GM13976 (cell line): ENCODE data around the gene DIAPH2.

Experiments used
- DNase-seq: peaks from one replicate; pipeline ENCODE4 v3.0.0; 2012; ENCODE audit warnings: low spot score
- in situ Hi-C: fragments of 300-500 bp; cut with MboI; formaldehyde crosslinking; loops from one replicate; pipeline ENCODE4 v1.12.0; 2022; ENCODE audit warnings: low sequenced_read_pairs, mixed read lengths, inconsistent platforms; ENCODE audit not compliant: unreplicated experiment
- TF ChIP-seq, protein P1 (sequence below): IDR thresholded peaks from 2 replicates; pipeline ENCODE4 v1.5.1; 2012; ENCODE audit warnings: borderline replicate concordance, mild to moderate bottlenecking; ENCODE audit not compliant: insufficient read depth; ENCODE audit errors: extremely low read depth, missing control alignments, control extremely low read depth

DIAPH2 gene

DNA sequence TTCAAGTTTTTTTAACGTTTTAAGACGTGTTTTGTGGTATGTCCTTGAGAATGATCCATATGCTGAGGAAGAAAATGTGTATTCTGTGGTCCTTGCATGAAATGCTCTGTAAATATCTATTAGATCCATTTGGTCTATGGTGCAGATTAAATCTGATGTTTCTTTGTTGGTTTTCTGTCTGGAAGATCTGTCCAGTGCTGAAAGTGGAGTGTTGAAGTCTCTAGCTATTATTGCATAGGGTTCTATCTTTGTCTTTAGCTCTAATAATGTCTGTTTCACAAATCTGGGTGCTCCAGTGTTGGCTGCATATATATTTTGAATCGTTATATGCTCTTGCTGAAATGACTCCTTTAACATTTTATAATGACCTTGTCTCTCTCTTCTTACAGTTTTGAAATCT lies 321.5 kb downstream of the DIAPH2 start:
- in situ Hi-C loops: no loop called here
- no peak for DNase-seq
- TF ChIP-seq, protein P1, sequence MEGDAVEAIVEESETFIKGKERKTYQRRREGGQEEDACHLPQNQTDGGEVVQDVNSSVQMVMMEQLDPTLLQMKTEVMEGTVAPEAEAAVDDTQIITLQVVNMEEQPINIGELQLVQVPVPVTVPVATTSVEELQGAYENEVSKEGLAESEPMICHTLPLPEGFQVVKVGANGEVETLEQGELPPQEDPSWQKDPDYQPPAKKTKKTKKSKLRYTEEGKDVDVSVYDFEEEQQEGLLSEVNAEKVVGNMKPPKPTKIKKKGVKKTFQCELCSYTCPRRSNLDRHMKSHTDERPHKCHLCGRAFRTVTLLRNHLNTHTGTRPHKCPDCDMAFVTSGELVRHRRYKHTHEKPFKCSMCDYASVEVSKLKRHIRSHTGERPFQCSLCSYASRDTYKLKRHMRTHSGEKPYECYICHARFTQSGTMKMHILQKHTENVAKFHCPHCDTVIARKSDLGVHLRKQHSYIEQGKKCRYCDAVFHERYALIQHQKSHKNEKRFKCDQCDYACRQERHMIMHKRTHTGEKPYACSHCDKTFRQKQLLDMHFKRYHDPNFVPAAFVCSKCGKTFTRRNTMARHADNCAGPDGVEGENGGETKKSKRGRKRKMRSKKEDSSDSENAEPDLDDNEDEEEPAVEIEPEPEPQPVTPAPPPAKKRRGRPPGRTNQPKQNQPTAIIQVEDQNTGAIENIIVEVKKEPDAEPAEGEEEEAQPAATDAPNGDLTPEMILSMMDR: no peak

- TF ChIP-seq, protein P1: no peak
- DNase-seq: no peak
- in situ Hi-C loops: no loop called here
Measured at GRCh38 chrX:97009391-97009790, 324.7 kb downstream of the DIAPH2 start.

DNA sequence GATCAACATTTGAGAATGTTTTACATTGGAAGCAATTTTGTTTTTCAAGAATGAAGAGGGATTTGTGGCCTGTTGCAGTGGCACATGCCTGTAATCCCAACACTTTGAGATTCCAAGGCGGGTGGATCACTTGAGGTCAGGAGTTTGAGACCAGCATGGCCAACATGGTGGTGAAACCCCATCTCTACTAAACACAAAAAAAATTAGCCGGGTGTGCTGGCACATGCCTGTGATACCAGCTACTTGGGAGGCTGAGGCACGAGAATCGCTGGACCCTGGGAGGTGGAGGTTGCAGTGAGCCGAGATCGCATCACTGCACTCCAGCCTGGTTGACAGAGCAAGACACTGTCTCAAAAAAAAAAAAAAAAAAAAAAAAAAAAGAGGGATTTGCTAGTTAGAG lies 326.9 kb downstream of the DIAPH2 start:
- in situ Hi-C loops: no loop called here
- no peak for DNase-seq
- TF ChIP-seq, protein P1: no peak

- TF ChIP-seq, protein P1: no peak
- in situ Hi-C loops: no loop called here
- DNase-seq: no peak
Measured at GRCh38 chrX:97016106-97016505, 331.5 kb downstream of the DIAPH2 start.

DNA sequence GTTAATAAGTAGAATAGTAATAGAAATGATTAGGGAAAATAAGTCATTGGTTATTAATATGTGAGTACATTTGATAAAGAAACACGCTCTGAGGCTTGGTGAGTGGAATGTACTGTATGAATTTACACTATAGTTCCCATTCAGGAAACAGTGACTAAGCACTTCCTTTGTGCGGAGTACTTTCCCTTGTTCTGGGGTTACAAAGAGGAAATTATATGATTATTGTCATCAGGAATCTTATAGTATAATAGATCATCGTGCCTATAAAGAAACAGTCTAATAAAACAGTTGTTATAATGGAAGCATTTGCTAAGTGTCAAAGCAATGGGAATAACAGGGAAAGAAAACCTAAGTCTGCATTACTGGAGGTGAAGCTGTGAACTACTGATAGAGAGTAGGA lies 337.0 kb downstream of the DIAPH2 start:
- DNase-seq: no peak
- in situ Hi-C loops: no loop called here
- TF ChIP-seq, protein P1: no peak

GRCh38 chrX:97026406-97026805 lies 341.8 kb downstream of the DIAPH2 start:
- in situ Hi-C loops: no loop called here
- TF ChIP-seq, protein P1: no peak
- DNase-seq: no peak
